SKM-1 (cell line): ENCODE measurements around the gene CYBA.

Source experiments
- DNase-seq: peaks from one replicate; lab custom pipeline; 2025; ENCODE audit not compliant: unreplicated experiment; lab: John Stamatoyannopoulos, UW

The CYBA gene

DNA sequence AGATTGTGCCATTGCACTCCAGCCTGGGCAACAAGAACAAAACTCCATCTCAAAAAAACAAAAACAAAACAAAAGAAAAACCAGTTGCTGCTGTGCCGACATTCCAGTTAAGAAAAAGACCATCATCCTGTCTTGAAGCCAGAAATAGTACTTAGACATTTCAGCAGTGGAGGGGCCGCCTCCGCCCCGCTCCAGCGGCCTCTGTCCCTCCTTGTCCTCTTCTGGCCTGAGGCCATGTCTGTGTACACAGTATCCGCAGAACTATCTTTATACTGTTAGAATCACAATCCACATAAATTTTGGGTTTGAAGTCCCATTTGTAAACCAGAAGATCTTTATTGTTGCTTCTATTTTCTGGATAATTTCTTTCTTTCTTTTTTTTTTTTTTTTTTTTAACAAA, 55.8 kb downstream of the CYBA start:
- no peak for DNase-seq

DNA sequence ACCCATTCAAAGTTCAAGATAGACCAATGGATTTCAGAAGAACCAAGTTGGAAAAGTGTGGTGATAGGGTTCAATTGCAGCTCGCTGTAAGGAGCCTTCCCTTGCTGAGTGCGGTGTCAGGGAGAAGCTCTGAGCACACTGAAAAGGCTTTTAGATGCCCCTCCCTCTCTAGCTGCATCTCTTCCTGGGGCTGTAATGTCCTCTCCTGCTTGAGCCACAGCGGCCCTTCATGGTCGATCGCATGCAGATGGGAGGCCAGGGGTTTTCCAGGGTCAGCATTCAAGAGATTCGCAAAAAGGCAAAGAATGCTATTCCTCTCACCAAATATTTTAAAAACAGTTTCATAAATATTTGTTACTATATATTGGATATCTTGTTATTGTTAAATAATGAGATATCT, 56.9 kb downstream of the CYBA start:
- no peak for DNase-seq

DNA sequence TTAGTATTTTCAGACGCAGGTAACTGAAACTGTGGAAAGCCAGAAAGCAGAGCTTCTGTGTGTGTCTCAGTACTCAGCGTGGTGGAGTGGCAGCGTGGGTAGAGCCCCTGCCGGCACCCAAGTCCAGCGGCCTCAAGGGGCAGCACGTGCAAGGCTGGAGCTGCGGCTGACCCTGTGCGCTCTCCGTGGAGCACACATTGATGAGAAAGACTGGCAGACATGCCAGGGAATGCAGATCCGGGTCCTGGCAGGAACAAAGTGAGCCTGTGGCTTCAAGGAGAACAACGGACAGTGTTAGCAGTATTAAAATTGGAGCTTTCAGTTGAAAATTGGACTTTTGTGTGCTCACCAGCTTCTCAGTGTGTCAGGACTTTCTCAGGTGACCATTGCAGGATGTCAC, 57.4 kb downstream of the CYBA start:
- DNase-seq = no peak
